CD4-positive, alpha-beta T cell (primary cell): Measurements from ENCODE around the gene GRIA3. TPM values are rescaled to one million over a fixed set of nuclear protein-coding genes. Genes with fewer than 3 reads are reported as not detected.
"Not testable (repeated sequence)": the region's sequence is repeated elsewhere in the genome, so short reads cannot be mapped to it uniquely, and the experiment has no call there.

ENCODE experiments used
- ATAC-seq: fragments of 200-7000 bp; cut with Tn5 transposase; one replicate; pipeline ENCODE4 v1.10.0; 2022; ENCODE audit warnings: mild to moderate bottlenecking; ENCODE audit not compliant: poor library complexity
- CTCF ChIA-PET: fragments of 350-600 bp; sonication (Branson Sonifier 250); formaldehyde crosslinking; loops from one replicate; lab custom pipeline; 2021; ENCODE audit warnings: antibody characterized with exemption, inconsistent platforms; lab: Charles Lee
- POLR2A ChIA-PET: fragments of 350-600 bp; sonication (Branson Sonifier 250); formaldehyde crosslinking; loops from one replicate; lab custom pipeline; 2021; ENCODE audit warnings: antibody characterized with exemption, inconsistent platforms; lab: Charles Lee
- DNase-seq, 14 experiments: peaks; one replicate each; pipeline ENCODE4 v3.0.0-alpha.2; 2013 to 2020; ENCODE audit warnings: mixed read lengths in 2 of 14
- H3K27ac ChIP-seq, 2 donors: one replicate each; pipeline versions ENCODE4 v1.5.1 to v1.7.0; 2013; ENCODE audit warnings: low read length in 2 of 2, low read depth in 1 of 2, mild to moderate bottlenecking in 1 of 2
- H3K27me3 ChIP-seq, 2 experiments: 1 replicate in 1 of 2; 2 replicates in 1 of 2; pipeline versions ENCODE4 v1.6.1 to v1.7.0; 2013; ENCODE audit warnings: low read length in 2 of 2, control low read depth in 1 of 2, mild to moderate bottlenecking in 1 of 2, moderate library complexity in 1 of 2; ENCODE audit not compliant: insufficient read depth in 2 of 2, control insufficient read depth in 1 of 2
- H3K36me3 ChIP-seq: one replicate; pipeline ENCODE4 v1.6.1; 2013; ENCODE audit warnings: low read length, control low read depth; ENCODE audit not compliant: insufficient read depth
- H3K4me1 ChIP-seq: one replicate; pipeline ENCODE4 v1.6.1; 2013; ENCODE audit warnings: low read length, control low read depth; ENCODE audit not compliant: insufficient read depth
- H3K4me3 ChIP-seq: one replicate; pipeline ENCODE4 v1.5.1; 2013; ENCODE audit warnings: mild to moderate bottlenecking, low read length, moderate library complexity
- H3K9me3 ChIP-seq, 2 experiments: 1 replicate in 1 of 2; 2 replicates in 1 of 2; pipeline versions ENCODE4 v1.6.1 to v1.7.0; 2013; ENCODE audit warnings: low read length in 2 of 2, mild to moderate bottlenecking in 2 of 2, control low read depth in 1 of 2, moderate library complexity in 1 of 2; ENCODE audit not compliant: control insufficient read depth in 1 of 2, insufficient read depth in 1 of 2
- H3K27ac Mint-ChIP-seq: one replicate; pipeline ENCODE4 v1.8.0; 2020; ENCODE audit warnings: mixed read lengths
- H3K27me3 Mint-ChIP-seq: one replicate; pipeline ENCODE4 v1.8.0; 2021; ENCODE audit warnings: mixed read lengths
- H3K36me3 Mint-ChIP-seq: one replicate; pipeline ENCODE4 v1.8.0; 2021; ENCODE audit warnings: low read depth, mixed read lengths
- H3K4me1 Mint-ChIP-seq: one replicate; pipeline ENCODE4 v1.8.0; 2021; ENCODE audit warnings: low read depth, mixed read lengths
- H3K4me3 Mint-ChIP-seq: one replicate; pipeline ENCODE4 v1.8.0; 2020; ENCODE audit warnings: mild to moderate bottlenecking, mixed read lengths
- H3K9me3 Mint-ChIP-seq: one replicate; pipeline ENCODE4 v1.8.0; 2020; ENCODE audit warnings: mixed read lengths
- intact Hi-C, 2 experiments: fragments of 100-400 bp; cut with DNase I in 1 of 2; cut with micrococcal nuclease in 1 of 2; formaldehyde crosslinking; loops; one replicate each; pipeline versions ENCODE4 v1.15.1 to v1.9.0; 2023 to 2025; cut with DNase I, micrococcal nuclease
- total RNA-seq, 174 experiments: library from RNA in 2 of 174; stranded (reverse) in 2 of 174; gene quantifications; one replicate each; pipeline ENCODE4 v1.2.3 and lab custom pipeline; 2021 to 2026
- TF ChIP-seq, protein P1 (sequence below): fragments of 200-600 bp; IDR thresholded peaks from one replicate; pipeline ENCODE4 v1.8.0; 2022; ENCODE audit warnings: antibody characterized with exemption, mild to moderate bottlenecking

The GRIA3 gene
- total RNA-seq, 2 experiments from 2014 or later, result not detected

DNA sequence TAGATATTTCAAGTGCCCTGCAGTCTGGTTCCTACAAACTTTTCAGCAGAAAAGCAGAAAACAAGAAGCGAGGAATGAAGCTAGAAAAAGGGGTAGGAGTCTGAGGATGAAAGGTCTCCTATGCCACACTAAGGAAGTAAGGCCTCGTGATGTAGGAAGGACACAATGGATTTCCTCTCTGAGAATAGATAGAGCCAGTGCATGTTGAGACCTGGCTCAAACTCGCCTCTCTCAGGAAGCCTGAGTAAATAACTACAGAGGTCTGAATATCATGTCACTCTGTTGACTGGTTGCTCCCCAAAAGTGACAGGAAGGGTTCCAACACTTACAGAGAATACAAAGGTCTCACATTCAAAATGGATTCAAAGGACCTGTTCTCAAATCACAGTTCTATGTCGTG lies 93.3 kb downstream of the GRIA3 start:
- H3K4me3 Mint-ChIP-seq, result no peak overlapping the region
- ATAC-seq, result no peak
- H3K27me3 Mint-ChIP-seq, result no peaks in the 10 kb centered on the region
- no peaks in the 10 kb centered on the region for H3K36me3 Mint-ChIP-seq
- H3K9me3 Mint-ChIP-seq, result no peaks in the 10 kb centered on the region
- no peaks in the 10 kb centered on the region for H3K27me3 ChIP-seq
- H3K36me3 ChIP-seq, result no peaks in the 10 kb centered on the region
- no peaks in the 10 kb centered on the region for H3K4me1 ChIP-seq
- no peak overlapping the region for H3K4me3 ChIP-seq
- no peak overlapping the region for H3K27ac Mint-ChIP-seq
- no peak overlapping the region for H3K27ac ChIP-seq
- no peaks in the 10 kb centered on the region for H3K4me1 Mint-ChIP-seq
- CTCF ChIA-PET, result no interaction called here
- H3K9me3 ChIP-seq, result no peaks in the 10 kb centered on the region
- DNase-seq, result no peak
- POLR2A ChIA-PET, result no interaction called here
- TF ChIP-seq, protein P1, sequence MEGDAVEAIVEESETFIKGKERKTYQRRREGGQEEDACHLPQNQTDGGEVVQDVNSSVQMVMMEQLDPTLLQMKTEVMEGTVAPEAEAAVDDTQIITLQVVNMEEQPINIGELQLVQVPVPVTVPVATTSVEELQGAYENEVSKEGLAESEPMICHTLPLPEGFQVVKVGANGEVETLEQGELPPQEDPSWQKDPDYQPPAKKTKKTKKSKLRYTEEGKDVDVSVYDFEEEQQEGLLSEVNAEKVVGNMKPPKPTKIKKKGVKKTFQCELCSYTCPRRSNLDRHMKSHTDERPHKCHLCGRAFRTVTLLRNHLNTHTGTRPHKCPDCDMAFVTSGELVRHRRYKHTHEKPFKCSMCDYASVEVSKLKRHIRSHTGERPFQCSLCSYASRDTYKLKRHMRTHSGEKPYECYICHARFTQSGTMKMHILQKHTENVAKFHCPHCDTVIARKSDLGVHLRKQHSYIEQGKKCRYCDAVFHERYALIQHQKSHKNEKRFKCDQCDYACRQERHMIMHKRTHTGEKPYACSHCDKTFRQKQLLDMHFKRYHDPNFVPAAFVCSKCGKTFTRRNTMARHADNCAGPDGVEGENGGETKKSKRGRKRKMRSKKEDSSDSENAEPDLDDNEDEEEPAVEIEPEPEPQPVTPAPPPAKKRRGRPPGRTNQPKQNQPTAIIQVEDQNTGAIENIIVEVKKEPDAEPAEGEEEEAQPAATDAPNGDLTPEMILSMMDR, result no peak
- intact Hi-C loops, result no loop called here

DNA sequence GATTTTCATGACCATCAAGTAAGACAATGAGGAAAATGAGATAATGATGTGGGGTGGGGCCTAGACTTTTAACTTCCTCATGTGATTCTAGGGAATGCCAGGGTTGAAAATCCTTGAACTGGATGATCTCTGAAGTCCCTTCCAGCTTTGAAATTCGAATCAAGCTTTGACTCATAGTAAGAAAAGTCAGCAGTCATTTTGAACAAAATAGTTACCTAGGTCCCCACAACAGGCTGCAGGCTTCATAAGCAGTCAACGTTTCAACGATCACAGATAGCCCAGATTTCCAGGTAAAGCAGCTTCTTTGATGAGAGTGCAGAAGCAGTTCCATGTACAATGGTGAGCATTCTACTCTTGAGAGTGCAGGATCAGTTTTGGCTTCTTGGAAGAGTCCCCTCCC lies 93.7 kb downstream of the GRIA3 start:
- no peaks in the 10 kb centered on the region for H3K9me3 Mint-ChIP-seq
- no peaks in the 10 kb centered on the region for H3K27me3 ChIP-seq

DNA sequence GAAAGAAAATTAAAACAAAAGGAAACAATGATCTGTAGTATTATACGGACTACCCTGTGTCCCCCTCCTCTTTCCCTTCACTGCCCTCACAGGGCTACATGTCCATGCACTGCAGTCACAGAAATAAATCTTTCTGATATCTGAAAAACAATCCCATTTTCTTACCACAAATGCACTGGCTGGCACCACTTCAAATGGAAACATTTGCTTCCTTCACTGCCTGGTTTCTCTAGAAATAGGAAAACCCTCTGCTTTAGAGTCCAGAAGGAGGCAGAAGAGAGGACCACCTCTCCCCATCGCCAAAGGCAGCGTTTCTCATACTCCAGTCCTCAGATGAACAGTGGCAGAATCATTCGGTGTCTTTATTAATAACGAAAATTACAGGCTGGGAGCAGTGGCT lies 98.2 kb downstream of the GRIA3 start:
- Mint-ChIP-seq H3K4me3 (no peak overlapping the region), H3K36me3 (no peaks in the 10 kb centered on the region), H3K9me3 (no peaks in the 10 kb centered on the region), H3K27ac (no peak overlapping the region), H3K27me3 (no peaks in the 10 kb centered on the region), H3K4me1 (no peaks in the 10 kb centered on the region)
- Histone ChIP-seq H3K27ac (no peak overlapping the region), H3K4me1 (no peaks in the 10 kb centered on the region), H3K36me3 (no peaks in the 10 kb centered on the region), H3K27me3 (no peaks in the 10 kb centered on the region), H3K4me3 (no peak overlapping the region), H3K9me3 (no peaks in the 10 kb centered on the region)
- DNase-seq (no peak), ATAC-seq (no peak)
- intact Hi-C loops, result no loop called here
- ChIA-PET POLR2A (no interaction called here), CTCF (no interaction called here)
- TF ChIP-seq, protein P1, result no peak

More for the DNA sequence above, 93.7 kb downstream of the GRIA3 start:
- DNase-seq (no peak), ATAC-seq (no peak)
- Mint-ChIP-seq H3K4me1 (no peaks in the 10 kb centered on the region), H3K36me3 (no peaks in the 10 kb centered on the region), H3K4me3 (no peak overlapping the region), H3K27me3 (no peaks in the 10 kb centered on the region), H3K27ac (no peak overlapping the region)
- no peaks in the 10 kb centered on the region for H3K36me3 ChIP-seq
- no peak overlapping the region for H3K4me3 ChIP-seq
- intact Hi-C loops, result no loop called here
- H3K9me3 ChIP-seq, result no peaks in the 10 kb centered on the region
- no peak overlapping the region for H3K27ac ChIP-seq
- ChIA-PET CTCF (no interaction called here), POLR2A (no interaction called here)
- no peaks in the 10 kb centered on the region for H3K4me1 ChIP-seq
- TF ChIP-seq, protein P1, result no peak

DNA sequence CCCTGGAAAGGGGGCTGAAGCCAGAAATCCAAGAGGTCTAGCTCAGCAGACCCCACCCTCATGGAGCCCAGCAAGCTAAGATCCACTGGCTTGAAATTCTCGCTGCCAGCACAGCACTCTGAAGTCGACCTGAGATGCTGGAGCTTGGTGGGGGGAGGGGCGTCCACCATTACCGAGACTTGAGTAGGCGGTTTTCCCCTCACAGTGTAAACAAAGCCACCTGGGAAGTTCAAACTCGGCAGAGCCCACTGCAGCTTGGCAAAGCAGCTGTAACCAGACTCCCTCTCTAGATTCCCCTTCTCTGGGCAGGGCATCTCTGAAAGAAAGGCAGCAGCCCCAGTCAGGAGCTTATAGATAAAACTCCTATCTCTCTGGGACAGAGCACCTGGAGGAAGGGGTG lies 99.3 kb downstream of the GRIA3 start:
- H3K27ac Mint-ChIP-seq, H3K4me3 ChIP-seq, H3K27me3 ChIP-seq, ATAC-seq, H3K9me3 Mint-ChIP-seq, H3K27me3 Mint-ChIP-seq, DNase-seq, H3K9me3 ChIP-seq, H3K27ac ChIP-seq, POLR2A ChIA-PET, H3K4me1 Mint-ChIP-seq, H3K36me3 ChIP-seq, intact Hi-C loops, H3K4me1 ChIP-seq, H3K4me3 Mint-ChIP-seq, H3K36me3 Mint-ChIP-seq, CTCF ChIA-PET: not testable (repeated sequence)
